NCI-H2171 (cell line): Measurements from ENCODE around the gene FERMT2.

Experiments
- DNase-seq: peaks from one replicate; lab custom pipeline; 2025; lab: John Stamatoyannopoulos, UW

FERMT2 gene

GRCh38 chr14:52862632-52863333 is 88.1 kb downstream of the FERMT2 start:
- DNase-seq, result no peak

- DNase-seq, result no peak
These were observed 89.4 kb downstream of the FERMT2 start for GRCh38 chr14:52861403-52861802.

GRCh38 chr14:52860910-52861309 is 89.9 kb downstream of the FERMT2 start:
- DNase-seq, result no peak

- no peak for DNase-seq
These were observed 90.6 kb downstream of the FERMT2 start for GRCh38 chr14:52860209-52860608.

DNA sequence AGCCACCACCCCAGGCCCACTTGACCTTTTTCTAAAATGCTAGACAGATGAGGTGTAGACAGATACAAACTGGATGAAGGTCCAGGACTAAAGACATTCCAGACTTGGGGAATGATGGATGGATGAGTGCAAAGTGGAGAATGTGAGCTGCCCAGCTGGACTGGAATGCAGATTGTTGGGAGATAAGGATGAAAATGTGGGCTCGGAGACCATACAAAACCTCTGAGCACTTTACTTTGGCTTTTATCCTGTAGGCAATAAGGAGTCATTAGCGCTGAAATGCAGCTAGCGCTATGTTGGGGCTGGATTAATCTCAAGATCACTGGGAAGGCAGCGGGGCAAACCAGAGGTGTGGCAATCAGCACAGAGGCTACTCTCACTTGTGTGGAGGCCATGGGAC is 94.7 kb downstream of the FERMT2 start:
- no peak for DNase-seq

- DNase-seq, result no peak
These were observed 97.4 kb downstream of the FERMT2 start for GRCh38 chr14:52853522-52853854.

DNA sequence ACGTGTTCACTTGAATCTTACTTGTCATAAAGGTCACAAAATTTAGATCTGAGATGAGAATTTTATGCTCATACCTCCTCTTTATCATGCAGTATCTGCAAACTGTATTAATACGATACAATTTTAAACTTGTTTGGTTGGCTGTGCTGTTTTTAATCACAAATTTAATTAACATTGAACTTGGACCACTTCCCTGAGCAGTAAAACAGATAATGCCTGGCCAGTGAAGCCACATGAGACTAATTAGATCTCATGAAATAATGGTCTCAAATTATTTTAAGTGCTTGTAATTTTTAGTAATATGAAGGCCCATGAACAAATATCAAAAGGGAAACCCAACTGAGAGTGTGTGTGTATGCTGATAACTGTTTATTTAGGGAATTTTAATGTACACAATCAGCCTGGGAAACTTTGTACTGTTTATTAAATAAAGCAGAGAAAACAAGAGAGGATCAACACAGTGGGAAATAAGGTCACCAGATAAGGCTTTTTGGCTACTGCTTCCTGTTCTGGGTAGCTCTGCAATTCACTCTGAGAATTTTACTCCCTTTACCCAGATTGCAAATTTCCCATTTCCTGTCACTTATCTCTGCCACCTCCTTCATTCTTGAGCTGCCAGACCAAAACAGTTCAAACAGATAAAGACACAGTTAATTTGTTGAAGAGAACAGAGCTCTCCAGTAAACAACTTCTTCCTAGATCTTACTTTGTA is 97.9 kb downstream of the FERMT2 start:
- DNase-seq, result no peak

GRCh38 chr14:52850451-52850909 is 100.4 kb downstream of the FERMT2 start:
- no peak for DNase-seq

- no peak for DNase-seq
These were observed 102.2 kb downstream of the FERMT2 start for GRCh38 chr14:52848626-52849025.

GRCh38 chr14:52846591-52846990 is 104.3 kb downstream of the FERMT2 start:
- no peak for DNase-seq

DNA sequence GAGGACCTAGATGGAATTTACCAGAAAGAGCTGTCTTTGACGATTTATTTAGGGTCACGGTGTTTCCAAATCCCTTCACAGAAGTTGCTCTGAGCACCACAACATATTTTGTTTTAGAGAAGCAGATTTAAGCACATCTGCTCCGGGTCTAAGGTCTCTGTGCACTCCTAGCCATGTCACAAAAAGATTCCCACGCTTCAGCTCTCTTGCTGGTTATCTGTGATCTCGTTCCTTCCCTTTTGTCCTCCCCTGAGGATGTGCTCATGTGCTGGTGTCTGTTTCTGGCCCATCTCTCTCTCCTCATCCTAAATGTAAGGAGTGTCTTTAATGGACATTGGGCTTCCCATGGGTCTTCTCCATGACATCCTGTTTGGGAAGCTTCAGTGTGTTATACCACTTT is 105.8 kb downstream of the FERMT2 start:
- no peak for DNase-seq

DNA sequence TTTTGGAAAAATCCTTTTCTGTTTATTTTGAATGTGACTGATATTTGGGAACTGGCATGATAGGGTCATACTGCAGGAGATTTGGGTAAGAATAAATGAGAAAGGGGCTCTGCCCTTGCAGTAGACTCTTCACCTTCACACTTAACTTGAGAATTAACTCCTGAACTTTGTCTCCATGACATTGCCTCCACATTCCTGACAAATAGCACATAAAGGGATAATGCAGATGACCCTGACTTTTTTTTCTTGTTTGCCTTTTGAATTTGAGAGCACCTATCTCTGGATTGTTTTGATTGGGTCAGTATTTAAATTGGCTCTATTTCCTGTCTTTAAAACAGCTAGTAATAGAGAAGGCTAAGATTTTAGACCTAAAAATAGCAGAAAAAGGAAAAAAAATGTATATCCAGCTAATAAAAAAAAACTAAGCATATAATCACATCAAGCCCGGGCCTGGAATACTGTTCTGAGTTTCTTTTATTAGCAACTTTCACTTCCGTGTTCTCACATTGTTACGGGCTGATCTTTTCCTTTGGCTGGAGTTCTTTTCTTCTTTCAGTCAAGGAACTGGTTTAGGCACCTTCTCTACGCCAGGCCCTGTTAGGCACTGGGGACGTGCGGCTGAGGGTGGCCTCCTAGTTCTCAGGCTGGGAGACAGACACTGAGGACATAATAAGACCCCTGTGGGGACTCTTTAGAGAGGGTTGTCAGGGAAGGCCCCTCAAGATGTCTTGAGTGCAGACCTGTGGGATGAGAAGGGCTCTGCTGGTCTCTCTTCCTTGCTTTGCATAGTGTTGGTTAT is 106.4 kb downstream of the FERMT2 start:
- no peak for DNase-seq

- no peak for DNase-seq
These were observed 110.0 kb downstream of the FERMT2 start for GRCh38 chr14:52840877-52841276.

GRCh38 chr14:52837451-52837850 is 113.4 kb downstream of the FERMT2 start:
- no peak for DNase-seq

DNA sequence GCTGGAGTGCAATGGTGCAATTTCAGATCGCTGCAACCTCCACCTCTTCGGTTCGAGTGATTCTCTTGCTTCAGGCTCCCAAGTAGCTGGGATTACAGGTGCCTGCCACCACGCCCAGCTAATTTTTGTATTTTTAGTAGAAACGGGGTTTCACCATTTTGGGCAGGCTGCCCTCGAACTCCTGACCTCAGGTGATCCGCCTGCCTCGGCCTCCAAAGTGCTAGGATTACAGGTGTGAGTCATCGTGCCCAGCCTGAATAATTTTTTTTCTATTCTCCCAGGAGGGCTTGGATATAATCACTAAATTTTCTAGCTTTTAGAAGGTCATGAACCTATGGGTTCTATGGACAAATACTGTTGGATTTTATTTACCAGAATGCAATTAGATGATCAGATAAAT is 114.8 kb downstream of the FERMT2 start:
- DNase-seq, result no peak

GRCh38 chr14:52835122-52835903 is 115.5 kb downstream of the FERMT2 start:
- DNase-seq, result no peak

DNA sequence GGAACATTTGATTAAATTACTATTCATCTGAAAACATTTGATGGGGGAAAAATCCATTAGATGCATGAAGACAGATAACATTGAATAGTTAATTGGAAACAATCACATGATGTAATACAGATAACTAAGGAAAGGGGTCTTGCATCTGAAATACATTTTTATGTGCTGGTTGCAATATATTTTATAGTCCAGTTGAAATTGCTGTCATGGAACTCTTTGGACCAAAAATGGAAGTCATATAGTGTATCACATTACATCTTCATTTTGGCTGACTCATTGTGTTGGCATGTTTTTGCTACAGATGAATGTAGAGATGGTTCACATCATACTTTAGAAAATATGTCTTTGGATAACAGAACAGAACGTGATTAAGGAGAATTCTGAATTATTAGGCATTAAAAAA is 116.4 kb downstream of the FERMT2 start:
- no peak for DNase-seq

- no peak for DNase-seq
These were observed 117.0 kb downstream of the FERMT2 start for GRCh38 chr14:52833891-52834290.

DNA sequence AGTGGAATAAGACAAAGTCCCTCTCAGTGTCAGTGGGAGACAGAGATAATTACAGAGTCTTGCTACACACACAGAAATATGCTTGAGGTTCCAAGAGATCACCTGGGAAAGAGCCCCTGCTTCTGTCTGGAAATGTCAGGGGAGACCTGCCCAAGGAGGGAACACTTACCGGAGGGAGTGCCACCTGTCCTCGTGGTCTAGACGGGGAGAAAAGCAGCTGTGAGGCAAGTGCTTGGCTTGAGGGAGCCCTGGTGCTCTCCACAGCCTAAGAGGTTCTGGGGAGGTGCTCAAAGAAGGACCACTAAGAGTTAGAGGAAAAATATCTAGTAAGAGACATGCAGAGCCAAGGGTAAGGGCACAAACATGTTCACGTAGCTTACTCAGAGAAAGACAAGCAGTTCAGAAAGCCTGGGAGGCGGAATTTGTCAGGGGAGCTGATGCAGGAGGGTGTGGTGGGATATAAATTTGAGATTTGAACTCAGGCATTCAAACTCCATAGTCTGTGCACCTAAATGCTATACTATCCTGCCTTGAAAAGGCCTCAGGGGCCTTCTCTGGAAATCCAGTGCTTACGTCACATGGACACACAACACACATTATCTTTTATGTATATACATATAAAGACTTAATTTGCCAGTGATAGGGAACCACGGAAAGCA is 121.2 kb downstream of the FERMT2 start:
- DNase-seq, result no peak

DNA sequence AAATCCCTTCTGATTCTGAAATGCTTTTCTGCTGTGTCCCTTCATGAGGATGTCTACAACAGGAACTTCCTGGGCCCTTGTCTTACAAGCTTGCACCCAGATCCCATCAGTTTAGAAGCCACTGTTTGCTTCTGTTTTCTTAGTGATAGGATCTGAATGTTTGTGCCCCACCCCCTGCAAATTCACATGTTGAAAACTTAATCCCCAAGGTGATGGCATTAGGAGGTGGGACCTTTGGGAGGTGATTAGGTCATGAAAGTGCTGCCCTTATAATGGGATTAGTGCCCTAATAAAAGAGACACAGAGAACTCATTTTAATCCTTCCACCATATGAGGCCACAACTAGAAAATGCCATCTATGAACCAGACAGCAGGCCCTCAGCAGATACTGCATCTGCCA is 123.4 kb downstream of the FERMT2 start:
- no peak for DNase-seq

- DNase-seq, result no peak
These were observed 125.8 kb downstream of the FERMT2 start for GRCh38 chr14:52825085-52825484.

GRCh38 chr14:52824462-52824861 is 126.4 kb downstream of the FERMT2 start:
- no peak for DNase-seq
